C4-2B (cell line): ENCODE measurements around the gene FSTL5.
"Not testable (repeated sequence)": the region's sequence is repeated elsewhere in the genome, so short reads cannot be mapped to it uniquely, and the experiment has no call there.

Experiments
- H3K27ac ChIP-seq: fragments of 450-650 bp; 2 replicates; pipeline ENCODE4 v1.5.1; 2017
- ZFX ChIP-seq: fragments of 450-650 bp; IDR thresholded peaks from 2 replicates; pipeline ENCODE4 v1.6.1; 2017
- TF ChIP-seq, protein P1 (sequence below): fragments of 450-650 bp; conservative IDR thresholded peaks from 2 replicates; pipeline ENCODE4 v1.5.1; 2017; ENCODE audit warnings: mild to moderate bottlenecking

FSTL5 gene

DNA sequence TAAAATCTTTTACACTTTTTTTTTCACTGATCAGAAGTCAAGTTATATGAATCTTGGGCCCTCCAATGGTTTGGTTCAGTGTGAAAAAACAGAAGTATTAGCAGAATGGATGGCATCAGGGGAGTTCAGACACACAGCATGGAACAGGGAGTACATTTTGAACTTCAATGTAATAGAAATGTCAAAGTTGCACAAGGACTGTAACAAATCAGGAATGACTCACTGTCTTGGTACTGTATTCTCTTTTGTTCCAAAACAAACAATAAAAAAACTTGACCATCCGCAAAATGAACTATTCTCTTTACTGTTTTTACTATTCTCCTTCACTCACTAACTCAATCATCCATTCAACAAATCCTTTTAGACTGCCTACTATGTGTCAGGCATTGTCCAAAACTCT lies 401.0 kb downstream of the FSTL5 start:
- TF ChIP-seq, protein P1, sequence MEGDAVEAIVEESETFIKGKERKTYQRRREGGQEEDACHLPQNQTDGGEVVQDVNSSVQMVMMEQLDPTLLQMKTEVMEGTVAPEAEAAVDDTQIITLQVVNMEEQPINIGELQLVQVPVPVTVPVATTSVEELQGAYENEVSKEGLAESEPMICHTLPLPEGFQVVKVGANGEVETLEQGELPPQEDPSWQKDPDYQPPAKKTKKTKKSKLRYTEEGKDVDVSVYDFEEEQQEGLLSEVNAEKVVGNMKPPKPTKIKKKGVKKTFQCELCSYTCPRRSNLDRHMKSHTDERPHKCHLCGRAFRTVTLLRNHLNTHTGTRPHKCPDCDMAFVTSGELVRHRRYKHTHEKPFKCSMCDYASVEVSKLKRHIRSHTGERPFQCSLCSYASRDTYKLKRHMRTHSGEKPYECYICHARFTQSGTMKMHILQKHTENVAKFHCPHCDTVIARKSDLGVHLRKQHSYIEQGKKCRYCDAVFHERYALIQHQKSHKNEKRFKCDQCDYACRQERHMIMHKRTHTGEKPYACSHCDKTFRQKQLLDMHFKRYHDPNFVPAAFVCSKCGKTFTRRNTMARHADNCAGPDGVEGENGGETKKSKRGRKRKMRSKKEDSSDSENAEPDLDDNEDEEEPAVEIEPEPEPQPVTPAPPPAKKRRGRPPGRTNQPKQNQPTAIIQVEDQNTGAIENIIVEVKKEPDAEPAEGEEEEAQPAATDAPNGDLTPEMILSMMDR = no peak
- no peak for TF ChIP-seq ZFX
- H3K27ac ChIP-seq = no peak overlapping the region

DNA sequence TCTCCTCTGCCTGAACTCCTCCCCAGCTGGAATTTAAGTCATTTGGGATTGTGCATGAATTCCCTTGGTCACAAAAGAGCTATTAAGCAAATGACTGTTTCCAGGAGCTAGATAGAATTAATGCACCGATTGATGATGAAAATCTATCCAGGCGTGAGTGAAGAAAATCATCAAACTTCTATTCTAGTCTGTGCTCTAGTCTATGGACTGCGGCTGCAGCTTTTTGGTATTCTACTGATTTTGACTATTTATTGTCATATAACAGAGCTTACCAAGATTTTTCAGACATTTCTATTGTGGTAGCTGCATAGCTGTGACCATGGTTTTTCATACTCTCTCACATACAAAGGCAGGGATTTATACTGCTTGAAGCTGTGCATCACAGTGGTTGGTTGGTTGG lies 403.8 kb downstream of the FSTL5 start:
- TF ChIP-seq, protein P1 = no peak
- TF ChIP-seq ZFX = no peak
- no peak overlapping the region for H3K27ac ChIP-seq

DNA sequence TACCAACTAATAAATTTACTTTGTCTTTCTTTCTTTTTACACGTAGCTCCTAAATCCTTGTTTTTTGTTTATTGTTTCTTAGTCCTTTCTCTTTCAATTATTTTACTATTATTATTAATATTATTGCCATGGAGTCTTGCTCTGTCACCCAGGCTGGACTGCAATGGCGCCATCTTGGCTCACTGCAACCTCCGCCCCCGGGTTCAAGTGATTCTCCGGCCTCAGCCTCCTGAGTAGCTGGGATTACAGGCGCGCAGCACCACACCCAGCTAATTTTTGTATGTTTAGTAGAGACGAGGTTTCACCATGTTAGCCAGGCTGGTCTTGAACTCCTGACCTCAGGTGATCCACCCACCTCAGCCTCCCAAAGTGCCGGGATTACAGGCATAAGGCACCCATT lies 405.4 kb downstream of the FSTL5 start:
- not testable (repeated sequence) for H3K27ac ChIP-seq

DNA sequence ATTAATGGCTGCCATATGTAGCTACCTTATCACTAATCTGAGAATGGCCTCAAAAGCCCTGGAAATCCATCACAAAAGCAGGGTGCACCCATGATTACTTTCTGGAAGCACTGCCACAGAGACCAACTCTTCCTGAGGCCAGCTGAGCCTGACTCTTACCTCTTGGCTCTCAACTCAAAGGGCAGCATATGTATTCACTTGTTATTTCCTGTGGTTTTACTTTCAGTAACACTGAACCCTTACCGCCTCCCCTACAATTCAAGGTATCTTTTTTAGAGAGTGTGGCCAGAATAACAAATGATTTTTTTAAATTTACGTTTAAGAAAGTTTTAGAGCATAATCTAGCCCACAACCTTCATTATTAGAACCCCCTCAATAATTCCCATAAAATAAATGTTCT lies 434.9 kb downstream of the FSTL5 start:
- TF ChIP-seq, protein P1 = no peak
- no peak for TF ChIP-seq ZFX

DNA sequence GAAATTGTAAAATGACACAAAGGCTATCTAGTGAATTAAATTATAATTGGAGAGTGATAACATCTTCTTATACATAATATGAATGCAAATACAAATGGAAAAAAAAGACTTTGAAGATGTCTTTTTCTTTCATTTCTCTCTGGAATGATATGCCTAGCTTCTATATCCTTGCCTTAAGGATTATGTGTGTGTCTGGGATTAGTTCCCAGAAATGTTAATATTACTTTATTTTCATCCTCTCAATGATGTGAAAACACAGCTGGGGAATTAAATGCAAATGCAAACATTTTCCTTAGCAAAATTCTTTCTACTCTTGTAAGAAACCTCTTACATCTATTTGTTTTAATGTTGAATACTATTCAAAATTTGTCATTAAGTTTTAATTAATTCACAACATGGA lies 441.9 kb downstream of the FSTL5 start:
- TF ChIP-seq, protein P1 = no peak
- TF ChIP-seq ZFX = no peak
- H3K27ac ChIP-seq = no peak overlapping the region

More for the DNA sequence above, 434.9 kb downstream of the FSTL5 start:
- no peak overlapping the region for H3K27ac ChIP-seq

DNA sequence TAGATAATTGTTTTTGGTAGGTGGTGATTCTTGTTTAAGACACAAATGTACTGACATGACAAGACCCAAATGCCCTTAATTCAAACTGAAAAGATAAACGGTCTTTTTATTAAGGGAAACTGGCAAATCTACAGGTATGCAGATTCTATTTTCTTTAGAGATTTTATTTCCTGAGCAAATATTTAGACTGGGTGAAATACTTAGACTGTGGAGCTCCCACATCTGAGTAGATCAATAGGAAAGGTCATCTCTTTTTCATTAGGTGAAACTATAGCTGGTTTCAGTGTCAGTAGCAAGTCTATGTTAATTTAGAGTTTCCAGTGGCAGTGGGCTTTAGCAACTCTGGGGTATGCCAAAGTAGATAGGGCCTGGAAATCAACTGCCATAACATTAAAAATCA lies 446.7 kb downstream of the FSTL5 start:
- H3K27ac ChIP-seq = no peak overlapping the region
- TF ChIP-seq ZFX = no peak
- TF ChIP-seq, protein P1 = no peak

DNA sequence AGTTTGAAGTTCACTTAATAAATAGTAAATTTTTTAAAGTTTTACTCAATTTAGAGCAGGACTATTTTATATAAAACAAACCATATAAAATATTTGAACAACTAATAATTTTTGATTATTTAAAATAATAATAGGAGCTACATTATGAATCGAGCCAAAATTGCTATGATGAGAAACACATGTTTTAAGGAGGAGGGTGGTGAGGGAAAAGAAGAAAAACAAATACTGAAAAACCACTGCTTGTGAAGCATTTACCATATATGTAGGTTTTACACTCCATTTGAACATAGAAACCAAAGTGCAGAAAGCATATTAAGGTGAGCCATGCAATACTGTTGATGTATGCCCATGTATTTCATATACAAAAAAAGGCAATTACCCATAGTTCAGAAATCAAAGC lies 448.9 kb downstream of the FSTL5 start:
- TF ChIP-seq, protein P1 = no peak
- H3K27ac ChIP-seq = no peak overlapping the region

DNA sequence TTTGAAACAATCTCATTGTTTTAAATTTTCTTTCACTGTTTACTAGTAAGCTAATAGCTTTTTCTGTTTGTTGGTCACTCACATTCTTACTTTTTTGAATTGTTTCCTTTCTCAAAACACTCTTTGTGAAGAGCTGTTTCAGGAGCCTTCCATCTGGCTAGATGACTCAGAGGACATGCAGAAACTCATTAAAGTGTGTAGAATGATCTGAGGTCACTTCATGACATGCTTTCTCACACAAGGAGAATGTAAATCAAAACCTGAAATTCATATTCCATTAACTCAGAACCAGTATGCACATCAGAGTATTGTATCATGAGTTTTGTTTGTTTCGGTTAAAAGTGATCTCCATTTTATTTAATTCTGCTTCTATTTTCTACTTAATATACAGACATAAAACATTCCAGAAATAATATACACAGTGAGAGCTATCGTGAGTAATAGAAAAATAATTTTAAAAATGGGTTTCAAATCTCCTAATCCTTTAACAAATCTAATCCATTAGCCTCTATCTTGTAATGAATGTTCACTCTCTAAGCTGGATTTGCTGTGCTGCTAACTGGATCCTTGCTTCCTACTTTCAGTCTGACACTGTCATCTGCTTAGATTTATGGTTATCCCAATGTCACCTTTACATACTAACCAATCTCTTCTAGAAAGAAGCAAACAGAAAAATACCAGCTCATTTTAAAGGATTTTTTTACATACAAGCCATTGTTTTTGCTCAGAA lies 449.6 kb downstream of the FSTL5 start:
- no peak for TF ChIP-seq ZFX
- TF ChIP-seq, protein P1 = no peak
- H3K27ac ChIP-seq = no peak overlapping the region
